Endometrial microvascular endothelial cells (primary cell): ENCODE measurements around the gene USH2A. TPM values are rescaled to one million over a fixed set of nuclear protein-coding genes. Genes with fewer than 3 reads are reported as not detected.

ENCODE experiments used
- in situ Hi-C: cut with HindIII; loops from 2 replicates; pipeline ENCODE4 v1.10.0; 2017; ENCODE audit warnings: low sequenced_read_pairs, low pct_unique_long_range_greater_than_20kb; ENCODE audit errors: inconsistent ontology term
- total RNA-seq: library from RNA; depleted of rRNA; stranded (reverse); fragments of >200 nt; gene quantifications from one replicate; pipeline ENCODE4 v1.2.3, GENCODE V29; 2015; ENCODE audit errors: inconsistent ontology term

The USH2A gene
- total RNA-seq, 1 donor from 2014 or later: not detected

DNA sequence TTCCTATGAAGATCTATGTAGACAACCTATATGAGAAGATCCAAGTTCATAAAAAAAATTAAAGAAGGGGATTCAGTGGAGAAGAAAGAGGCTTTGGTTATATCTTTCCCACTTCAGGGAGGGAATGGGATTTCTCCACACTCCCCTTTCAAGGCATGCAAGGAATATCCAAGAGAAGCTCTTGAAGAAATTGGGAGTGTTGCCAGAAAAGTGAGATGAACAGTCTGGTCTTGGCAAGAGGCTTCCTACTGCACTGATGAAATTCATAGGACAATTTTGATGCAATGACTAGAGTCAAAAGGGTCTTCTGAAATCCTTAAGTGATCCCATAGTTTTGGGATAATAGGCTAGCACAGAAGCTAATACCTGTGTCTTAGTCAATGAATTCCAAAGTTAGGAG, 703.1 kb downstream of the USH2A start:
- in situ Hi-C loops: no loop called here

GRCh38 chr1:215719552-215719951, 703.7 kb downstream of the USH2A start:
- in situ Hi-C loops: no loop called here

- in situ Hi-C loops: no loop called here
Observed at GRCh38 chr1:215718575-215719287, 704.5 kb downstream of the USH2A start.

DNA sequence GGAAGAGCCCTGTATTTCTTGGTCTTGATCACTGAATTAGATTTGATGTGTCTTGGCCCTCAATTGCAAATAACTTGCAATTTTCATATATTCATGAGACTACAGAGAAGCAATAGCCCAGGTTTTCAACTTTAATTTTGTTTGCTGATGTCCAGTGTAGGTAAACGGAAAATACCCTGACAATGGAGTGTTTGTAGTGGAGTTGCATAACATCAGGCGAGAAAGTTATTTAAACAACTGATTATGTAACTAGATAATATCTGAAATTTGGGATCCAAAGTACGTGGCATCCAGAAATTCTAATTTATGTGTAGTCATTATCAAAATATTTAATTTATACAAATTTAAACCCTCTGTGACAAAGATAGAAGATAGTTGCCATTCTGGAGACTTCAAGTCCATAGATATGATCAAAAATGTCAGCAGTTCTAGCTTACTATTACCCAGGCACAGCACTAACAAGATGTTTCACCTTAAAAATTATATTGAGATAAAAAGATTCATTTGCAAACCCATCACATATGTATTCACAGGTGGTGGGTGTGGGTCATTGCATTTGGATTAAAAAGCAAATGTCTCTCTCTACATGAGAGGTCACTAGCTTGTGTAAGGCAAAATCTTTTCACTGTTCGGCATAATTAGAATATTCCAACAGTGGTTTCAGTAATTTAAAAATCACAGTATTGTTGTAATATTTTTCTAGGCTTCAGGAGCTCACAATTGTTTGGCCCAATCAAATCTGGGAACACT, 705.4 kb downstream of the USH2A start:
- in situ Hi-C loops: no loop called here

DNA sequence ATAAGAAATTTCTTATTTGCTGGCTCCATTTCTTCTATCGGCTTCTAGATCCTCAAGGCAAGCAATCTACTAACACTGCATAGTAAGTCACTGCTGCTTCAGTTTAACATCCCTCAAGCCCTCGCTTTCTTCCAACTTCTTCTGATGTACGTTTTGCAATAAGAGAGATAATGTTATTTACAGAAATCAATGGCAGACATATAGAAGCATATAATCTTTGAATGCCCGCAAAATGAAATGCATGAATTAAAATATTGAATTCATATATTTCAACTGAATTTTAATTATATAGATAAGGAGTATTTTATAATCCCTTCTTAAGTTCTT, 712.4 kb downstream of the USH2A start:
- in situ Hi-C loops: no loop called here

DNA sequence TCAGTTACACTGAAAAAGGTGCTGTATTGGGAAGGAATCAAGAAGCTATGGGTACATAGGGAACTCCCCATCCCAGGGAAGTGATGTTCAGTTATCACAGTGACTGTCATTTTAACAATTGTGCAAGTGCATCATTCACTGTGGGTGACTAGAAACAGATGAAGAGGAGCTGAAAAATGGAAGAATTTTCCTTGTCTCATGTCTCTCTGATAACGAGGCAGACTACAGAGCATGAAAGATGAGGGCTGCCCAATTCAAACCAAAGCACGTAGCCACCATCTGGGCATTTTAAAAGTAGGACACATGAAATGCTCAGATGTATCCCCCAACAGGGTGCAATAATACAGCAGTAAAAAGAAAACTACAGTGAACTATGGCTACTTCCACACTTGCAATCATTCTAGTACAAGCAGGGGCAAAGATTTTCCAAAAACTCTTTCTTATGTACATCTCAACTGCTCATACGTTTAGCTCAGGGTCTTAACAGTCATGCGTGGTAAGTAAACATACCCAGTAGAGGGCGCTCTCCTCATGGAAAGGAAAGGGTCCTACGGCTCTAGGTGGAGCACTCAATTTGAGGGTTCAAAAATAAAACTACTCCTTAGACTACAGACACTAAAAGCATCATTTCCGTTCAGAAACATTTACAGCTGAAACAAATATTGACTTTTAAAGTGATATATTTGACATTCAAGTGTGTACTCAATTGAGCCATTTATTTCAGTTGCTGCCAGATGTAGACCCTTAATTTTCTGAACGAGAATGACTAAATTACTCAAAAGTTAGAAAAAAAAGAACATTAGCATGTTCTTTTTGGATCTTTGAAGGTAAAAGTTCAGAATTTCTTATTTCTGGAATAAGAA, 713.0 kb downstream of the USH2A start:
- in situ Hi-C loops: no loop called here

DNA sequence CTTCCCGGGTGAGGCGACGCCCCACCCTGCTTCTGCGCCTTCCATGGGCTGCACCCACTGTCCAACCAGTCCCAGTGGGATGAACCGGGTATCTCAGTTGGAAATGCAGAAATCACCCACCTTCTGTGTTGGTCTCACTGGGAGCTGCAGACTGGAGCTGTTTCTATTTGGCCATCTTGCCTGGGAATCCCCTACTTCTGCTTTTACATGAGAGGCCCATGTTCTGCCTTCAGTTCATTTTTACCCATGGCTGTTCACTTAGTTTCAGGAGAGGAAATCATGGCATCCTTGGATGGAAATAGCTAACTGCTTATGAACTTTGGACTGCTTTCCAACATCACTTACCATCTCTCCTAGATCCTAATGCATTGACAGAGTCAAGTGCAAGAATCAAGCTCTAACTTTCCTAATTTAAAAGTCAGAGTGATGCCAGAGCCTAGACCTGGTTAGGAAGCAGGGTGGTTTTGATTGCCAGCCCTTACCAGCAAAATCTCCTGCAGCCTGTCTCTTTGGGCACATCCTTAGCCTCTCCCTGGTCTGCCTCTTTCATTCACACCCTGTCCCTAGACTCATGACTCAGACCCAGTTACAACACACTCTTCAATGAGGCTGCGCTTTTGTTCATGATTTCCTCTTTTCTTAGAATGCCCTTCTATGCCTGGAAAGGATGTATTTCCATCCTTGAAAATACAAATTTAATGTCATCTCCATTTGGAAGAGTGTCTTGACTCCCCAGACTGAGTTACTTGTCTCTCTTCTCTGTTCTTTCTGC, 719.0 kb downstream of the USH2A start:
- in situ Hi-C loops: no loop called here

GRCh38 chr1:215682232-215682631, 741.0 kb downstream of the USH2A start:
- in situ Hi-C loops: no loop called here

- in situ Hi-C loops: no loop called here
Observed at GRCh38 chr1:215681041-215681440, 742.2 kb downstream of the USH2A start.

GRCh38 chr1:215679231-215679630, 744.0 kb downstream of the USH2A start:
- in situ Hi-C loops: no loop called here

DNA sequence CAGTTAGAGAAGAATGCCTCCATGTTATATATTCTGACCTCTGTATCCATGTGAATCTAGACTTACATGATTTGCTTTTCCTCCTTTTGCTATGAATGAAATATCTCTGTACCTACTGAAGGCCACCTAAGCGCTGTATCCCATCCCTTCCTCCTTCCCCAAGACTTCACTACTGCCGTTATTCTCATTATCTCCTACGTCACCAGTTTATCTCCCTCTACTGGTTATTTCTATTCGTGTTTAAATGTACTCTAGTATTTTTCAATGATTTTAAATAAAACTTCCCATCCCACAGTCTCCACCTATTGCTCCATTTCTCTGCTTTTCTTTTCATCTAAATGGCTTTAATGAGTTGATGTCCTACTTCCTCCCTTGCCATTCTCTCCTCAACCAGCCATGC, 746.1 kb downstream of the USH2A start:
- in situ Hi-C loops: no loop called here

- in situ Hi-C loops: no loop called here
Observed at GRCh38 chr1:215673943-215674342, 749.3 kb downstream of the USH2A start.

- in situ Hi-C loops: no loop called here
Observed at GRCh38 chr1:215672482-215672881, 750.8 kb downstream of the USH2A start.

DNA sequence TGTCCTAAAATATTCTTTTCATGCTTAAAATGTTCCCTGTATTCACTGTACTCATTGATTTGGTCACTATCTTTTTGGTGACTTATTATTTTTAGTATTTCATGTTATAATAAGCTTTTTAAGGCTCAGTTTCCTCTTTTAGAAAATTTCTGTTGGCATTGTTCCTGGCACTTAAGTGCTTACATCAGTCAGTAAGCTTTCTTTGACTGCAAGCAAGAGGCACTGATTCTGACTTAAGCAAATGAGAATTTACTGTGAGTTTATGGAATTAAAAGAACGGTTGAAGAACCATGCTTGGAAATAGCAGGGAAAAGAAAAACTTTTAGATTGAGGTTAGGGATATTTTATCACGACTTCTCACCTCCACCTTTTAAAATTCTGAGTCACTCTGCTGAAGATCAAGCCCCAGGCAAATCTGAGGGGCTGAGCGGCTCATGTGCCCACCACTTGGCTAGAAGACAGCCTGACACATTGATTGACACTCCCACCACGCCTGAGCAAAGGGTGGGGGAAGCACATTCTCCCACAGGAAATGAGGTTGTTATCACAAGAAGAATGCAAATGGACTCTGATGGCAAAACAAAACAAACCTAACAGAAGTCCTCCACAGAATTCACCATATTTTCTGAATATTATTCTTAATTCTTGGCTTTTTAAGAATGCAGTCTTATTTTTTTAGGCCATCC, 753.3 kb downstream of the USH2A start:
- in situ Hi-C loops: no loop called here

GRCh38 chr1:215667761-215668160, 755.5 kb downstream of the USH2A start:
- in situ Hi-C loops: no loop called here

- in situ Hi-C loops: no loop called here
Observed at GRCh38 chr1:215665215-215665614, 758.0 kb downstream of the USH2A start.

GRCh38 chr1:215661033-215661432, 762.2 kb downstream of the USH2A start:
- in situ Hi-C loops: no loop called here

GRCh38 chr1:215660259-215660658, 763.0 kb downstream of the USH2A start:
- in situ Hi-C loops: no loop called here
